HG03196 (cell line): Measurements from ENCODE around the gene DMD.
"Not testable (repeated sequence)": the region's sequence is repeated elsewhere in the genome, so short reads cannot be mapped to it uniquely, and the experiment has no call there.

Source experiments
- ATAC-seq: cut with Tn5 transposase; IDR thresholded peaks from one replicate; pipeline ENCODE4 v1.9.1; 2021; ENCODE audit not compliant: unreplicated experiment

Gene DMD

DNA sequence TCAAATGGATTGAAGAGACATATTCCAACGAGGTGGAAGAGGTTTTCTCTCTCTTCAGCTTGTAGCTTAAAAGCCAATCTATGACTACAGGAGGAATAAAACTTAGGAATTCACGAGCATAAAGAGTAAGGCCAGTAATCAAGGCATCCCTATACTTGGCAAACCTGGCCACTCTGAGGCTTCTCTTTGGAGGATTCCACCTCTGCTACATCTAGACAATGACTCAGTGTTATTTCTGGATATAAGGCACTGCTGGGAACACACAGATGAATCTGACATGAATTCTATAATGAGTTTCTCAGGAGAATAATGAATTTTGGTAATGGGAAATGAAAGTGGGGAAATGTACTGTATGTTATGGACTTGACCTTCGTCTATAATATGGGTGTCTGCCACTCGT, 1123.7 kb downstream of the DMD start:
- no peak for ATAC-seq

GRCh38 chrX:32084757-32085156, 1126.6 kb downstream of the DMD start:
- ATAC-seq = no peak

- ATAC-seq = no peak
Observed at GRCh38 chrX:32048285-32048684, 1163.1 kb downstream of the DMD start.

DNA sequence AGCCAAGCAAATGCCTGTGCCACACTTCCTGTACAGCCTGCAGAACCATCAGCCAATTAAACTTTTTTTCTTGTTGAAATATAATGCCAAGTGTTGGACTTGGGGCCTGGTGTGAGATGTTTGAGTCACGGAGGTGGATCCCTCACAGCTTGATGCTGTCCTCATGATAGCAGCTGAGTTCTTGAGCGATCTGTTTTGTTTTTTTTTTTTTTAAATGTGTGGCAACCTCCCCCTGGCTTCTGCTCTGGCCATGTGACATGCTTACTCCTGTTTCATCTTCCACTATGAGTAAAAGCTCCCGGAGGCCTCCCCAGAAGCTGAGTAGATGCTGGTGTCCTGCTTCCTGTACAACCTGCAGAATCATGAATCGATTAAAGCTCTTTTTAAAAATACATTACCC, 1166.2 kb downstream of the DMD start:
- no peak for ATAC-seq

- ATAC-seq = no peak
Observed at GRCh38 chrX:32041181-32041580, 1170.2 kb downstream of the DMD start.

- no peak for ATAC-seq
Observed at GRCh38 chrX:32026772-32027171, 1184.6 kb downstream of the DMD start.

DNA sequence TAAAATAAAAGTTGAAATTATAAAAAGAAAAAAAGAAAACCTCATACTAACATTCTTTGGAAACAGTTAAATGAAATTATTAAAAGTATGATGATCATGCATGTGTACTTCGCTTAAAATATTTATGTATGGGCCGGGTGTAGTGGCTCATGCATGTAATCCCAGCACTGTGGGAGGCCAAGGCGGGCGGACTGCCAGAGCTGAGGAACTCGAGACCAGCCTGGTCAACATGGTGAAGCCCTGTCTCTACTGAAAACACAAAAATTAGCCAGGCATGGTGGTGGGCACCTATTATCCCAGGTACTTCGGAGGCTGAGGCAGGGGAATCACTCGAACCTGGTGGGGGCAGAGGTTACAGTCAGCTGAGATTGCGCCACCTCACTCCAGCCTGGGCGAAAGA, 1187.3 kb downstream of the DMD start:
- no peak for ATAC-seq

DNA sequence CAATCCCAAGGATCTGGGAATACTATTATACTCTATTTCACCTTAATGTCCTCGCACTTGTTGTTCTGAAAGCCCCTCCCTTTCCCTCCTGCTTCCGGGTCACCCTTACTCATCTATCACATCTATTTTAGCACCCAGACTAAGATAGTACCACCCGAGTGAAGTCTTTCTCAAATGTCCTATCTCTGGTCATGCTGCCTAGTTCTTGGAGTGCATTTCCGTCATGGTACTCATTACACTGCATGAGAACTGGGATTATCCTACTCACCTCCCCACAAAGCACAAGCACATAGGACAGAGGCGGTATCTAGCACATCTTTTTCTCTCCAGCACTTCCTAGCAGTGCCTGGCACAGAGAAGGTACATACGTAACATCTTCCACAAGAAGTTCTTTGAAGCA, 1195.2 kb downstream of the DMD start:
- no peak for ATAC-seq

DNA sequence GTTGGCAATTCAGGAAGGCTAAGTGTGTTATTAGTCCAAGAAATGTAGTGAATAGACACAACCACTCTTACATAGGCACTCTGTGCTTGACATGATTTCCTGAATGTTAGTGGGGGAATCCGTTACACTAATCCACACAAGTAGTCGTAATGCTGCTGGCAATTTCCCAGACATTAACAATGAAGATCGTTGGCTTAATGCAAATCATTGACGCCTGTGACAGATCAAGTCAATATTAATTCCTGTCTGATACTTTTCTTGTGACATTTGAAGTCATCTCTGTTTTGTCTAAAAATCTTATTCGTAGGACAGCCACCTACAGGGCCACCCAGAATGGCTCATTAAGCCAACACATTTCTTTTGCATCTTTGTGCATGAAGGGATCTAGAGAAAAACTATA, 1200.4 kb downstream of the DMD start:
- ATAC-seq = no peak

- no peak for ATAC-seq
Observed at GRCh38 chrX:32010212-32010611, 1201.1 kb downstream of the DMD start.

- ATAC-seq = no peak
Observed at GRCh38 chrX:31993637-31994036, 1217.7 kb downstream of the DMD start.

GRCh38 chrX:31988975-31989374, 1222.4 kb downstream of the DMD start:
- no peak for ATAC-seq

DNA sequence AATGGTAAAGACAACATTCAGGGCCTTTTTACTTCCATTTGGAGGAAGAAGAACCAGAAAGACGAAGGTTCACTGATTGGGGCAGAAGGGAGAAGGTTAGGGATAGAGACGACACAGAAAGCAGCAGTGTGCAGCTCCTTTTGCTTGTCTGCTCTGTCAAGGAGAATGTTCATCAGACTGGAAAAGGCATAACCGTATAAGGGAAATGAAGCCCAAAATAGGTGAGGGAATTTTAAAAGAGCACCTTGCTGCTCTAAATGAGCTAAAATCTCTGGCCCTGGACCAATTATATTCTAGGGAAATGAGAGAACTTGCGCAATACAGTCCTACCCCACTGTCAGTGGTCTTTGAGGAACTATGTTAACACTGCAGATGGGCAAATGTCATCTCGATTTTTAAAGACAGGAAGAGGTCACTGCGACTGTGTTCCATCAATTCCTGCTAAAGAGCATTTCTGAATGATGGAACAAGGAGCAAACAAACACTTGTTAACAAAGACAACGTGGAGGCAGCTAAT, 1229.7 kb downstream of the DMD start:
- ATAC-seq = no peak

DNA sequence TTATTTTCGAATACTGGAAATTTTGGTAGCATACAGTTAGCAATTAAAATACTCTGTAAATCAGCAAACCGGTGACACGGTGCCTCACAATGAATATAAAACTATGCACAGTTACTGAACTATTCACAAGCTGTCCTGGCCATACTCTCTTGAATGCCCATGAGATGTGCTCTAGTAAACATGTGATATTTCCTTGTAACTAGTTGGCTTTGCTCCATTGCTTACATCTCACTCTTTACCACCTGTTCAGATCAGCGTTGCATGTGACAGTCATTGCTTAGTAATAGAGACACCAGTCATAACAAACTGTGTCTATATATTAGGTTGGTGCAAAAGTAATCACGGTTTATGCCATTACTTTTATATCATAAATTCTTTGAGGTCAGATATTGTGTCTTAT, 1241.6 kb downstream of the DMD start:
- ATAC-seq = no peak

GRCh38 chrX:31962256-31962655, 1249.1 kb downstream of the DMD start:
- ATAC-seq = no peak

DNA sequence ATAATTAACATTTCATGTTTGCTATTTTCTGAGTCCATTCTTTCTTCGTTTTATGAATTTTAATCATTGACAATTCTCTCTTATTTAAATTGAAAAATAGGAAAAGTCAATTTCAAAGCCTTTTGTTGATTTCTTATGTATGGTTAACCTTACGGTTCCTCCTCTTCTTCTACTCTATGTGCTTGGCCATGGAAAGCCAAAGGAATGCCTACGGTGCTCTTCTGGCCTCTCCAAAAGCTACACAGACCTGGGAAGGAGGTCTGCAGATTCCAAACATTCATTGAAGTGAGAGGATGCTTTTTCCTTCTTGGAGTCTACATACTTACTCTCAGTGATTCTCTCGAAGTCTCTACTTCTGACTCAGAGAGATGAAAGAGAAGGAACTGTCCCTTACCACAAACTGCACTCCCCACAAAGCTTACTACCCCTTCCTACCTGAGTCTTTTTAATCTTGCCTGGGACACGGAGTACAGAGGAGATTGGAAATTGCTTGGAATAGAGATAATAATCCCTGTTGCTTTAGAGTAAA, 1276.4 kb downstream of the DMD start:
- no peak for ATAC-seq

GRCh38 chrX:31934015-31934414, 1277.3 kb downstream of the DMD start:
- ATAC-seq = no peak

GRCh38 chrX:31932769-31933168, 1278.6 kb downstream of the DMD start:
- no peak for ATAC-seq

- not testable (repeated sequence) for ATAC-seq
Observed at GRCh38 chrX:31932320-31932719, 1279.0 kb downstream of the DMD start.

DNA sequence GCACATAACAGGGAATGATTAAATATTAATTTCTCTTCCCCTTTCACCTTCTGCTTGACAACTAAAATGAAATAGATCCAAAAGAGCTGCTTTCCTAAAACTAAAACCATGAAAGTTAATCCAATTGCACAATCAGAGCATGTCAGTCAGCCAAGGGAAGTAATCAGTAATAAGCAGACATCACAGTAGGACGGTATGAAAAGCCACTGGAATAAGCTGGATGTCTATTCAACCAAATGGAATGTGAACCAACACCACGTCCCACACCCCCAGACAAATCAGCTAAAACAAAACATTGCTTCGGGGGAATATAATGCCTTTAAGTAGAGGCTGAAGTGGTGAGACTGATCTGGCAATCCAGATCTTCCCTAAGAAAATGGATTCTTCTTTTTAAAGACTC, 1280.1 kb downstream of the DMD start:
- ATAC-seq = no peak

DNA sequence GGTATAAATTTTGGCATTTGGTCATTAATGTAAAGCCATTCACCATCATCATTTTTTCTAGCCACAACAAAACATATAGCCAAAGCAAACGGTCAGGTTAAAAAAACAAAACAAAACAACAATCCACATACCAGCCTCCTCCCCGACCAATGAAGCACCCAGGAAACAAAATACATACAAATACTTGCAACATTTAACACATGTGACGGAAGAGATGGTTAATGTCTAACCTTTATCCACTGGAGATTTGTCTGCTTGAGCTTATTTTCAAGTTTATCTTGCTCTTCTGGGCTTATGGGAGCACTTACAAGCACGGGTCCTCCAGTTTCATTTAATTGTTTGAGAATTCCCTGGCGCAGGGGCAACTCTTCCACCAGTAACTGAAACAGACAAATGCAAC, 1282.0 kb downstream of the DMD start:
- no peak for ATAC-seq

DNA sequence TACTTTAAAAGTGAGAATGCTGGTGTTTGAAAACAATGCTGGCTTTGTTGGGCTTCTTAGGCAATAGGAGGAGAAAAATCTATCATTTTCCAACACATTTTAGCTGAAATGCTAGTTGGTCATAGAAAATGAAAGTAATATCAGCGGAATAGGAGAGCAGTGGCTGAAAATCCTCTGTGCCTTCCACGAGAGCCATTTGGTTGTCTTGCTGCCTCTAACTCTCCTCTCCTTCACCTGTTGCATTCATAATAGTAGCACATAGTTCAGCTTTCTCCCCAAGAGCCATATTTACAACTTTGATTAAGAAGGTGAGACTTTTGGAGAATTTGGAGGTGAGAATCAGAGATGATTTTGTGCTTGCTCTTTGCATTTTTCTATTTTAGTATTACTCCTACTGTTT, 1290.1 kb downstream of the DMD start:
- ATAC-seq = no peak

DNA sequence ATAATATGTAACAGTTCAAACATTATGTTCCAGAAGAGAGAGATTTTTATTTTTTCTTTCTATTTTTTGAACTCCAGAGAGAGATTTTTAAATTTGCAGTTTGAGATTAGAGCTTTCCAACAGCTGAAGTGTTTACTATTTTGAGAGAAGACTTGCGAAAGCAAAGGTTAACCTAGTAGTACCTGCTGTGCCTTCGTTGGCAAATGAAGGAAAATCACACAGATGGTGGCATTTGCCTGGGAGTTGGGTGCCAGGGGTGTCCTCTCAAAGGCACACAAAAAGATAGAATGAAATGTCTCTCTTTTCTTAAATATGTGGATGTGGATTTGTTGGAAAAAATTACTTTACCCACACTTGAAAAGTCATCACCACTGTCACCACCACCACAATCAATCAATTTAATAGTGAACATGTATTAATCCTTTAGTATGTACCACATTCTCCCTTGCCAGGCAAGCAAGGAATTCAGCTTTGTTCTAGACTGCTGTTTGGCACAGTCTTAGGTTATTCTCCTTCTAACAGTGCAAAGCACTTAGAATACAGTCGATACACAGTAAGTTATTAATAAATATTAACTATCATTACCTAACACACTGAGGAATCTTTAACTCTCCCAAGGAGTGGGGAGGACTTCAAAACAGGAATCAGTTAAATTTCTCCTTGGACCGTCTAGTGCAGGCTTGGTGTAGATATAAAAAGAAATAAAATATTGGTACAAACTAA, 1301.3 kb downstream of the DMD start:
- ATAC-seq = no peak
